Measurements from ENCODE around the gene MTA2. TPM values are rescaled to one million over a fixed set of nuclear protein-coding genes. Genes with fewer than 3 reads are reported as not detected.

MTA2 gene
- total RNA-seq, 1 experiment from 2014 or later, result 224 TPM

Other genes with a start within 250 kb of the MTA2 start
- gene SCGB1A1, start 182.8 kb downstream of the MTA2 start, total RNA-seq (2014; rRNA removed; shearing (Covaris generic)), result not detected in 2 replicates
- 161 and 197 TPM in 2 replicates for gene AHNAK, start 55.1 kb downstream of the MTA2 start, total RNA-seq (2014; rRNA removed; shearing (Covaris generic))
- 3,525 and 3,828 TPM in 2 replicates for gene EEF1G, start 28.0 kb downstream of the MTA2 start, total RNA-seq (2014; rRNA removed; shearing (Covaris generic))
- 16.5 and 17.6 TPM in 2 replicates for gene TUT1, start 10.3 kb downstream of the MTA2 start, total RNA-seq (2014; rRNA removed; shearing (Covaris generic))
- gene EML3, start 10.9 kb upstream of the MTA2 start, total RNA-seq (2014; rRNA removed; shearing (Covaris generic)), result 33.2 and 55.7 TPM in 2 replicates
- 14.2 and 14.9 TPM in 2 replicates for gene ROM1, start 11.4 kb upstream of the MTA2 start, total RNA-seq (2014; rRNA removed; shearing (Covaris generic))
- 58.5 and 67.4 TPM in 2 replicates for gene B3GAT3, start 20.1 kb upstream of the MTA2 start, total RNA-seq (2014; rRNA removed; shearing (Covaris generic))
- 289 and 394 TPM in 2 replicates for gene GANAB, start 44.7 kb upstream of the MTA2 start, total RNA-seq (2014; rRNA removed; shearing (Covaris generic))
- 30.0 and 33.5 TPM in 2 replicates for gene INTS5, start 51.4 kb upstream of the MTA2 start, total RNA-seq (2014; rRNA removed; shearing (Covaris generic))
- 117 and 157 TPM in 2 replicates for gene C11orf98, start 63.3 kb upstream of the MTA2 start, total RNA-seq (2014; rRNA removed; shearing (Covaris generic))
- gene CSKMT, start 63.4 kb upstream of the MTA2 start, total RNA-seq (2014; rRNA removed; shearing (Covaris generic)), result 12.7 and 13.5 TPM in 2 replicates
- 23.0 and 28.7 TPM in 2 replicates for gene UQCC3, start 69.8 kb upstream of the MTA2 start, total RNA-seq (2014; rRNA removed; shearing (Covaris generic))
- 1.8 and 3.7 TPM in 2 replicates for gene LBHD1, start 70.4 kb upstream of the MTA2 start, total RNA-seq (2014; rRNA removed; shearing (Covaris generic))
- gene UBXN1, start 77.2 kb upstream of the MTA2 start, total RNA-seq (2014; rRNA removed; shearing (Covaris generic)), result 139 and 203 TPM in 2 replicates
- 0.07 and 0.12 TPM in 2 replicates for gene LRRN4CL, start 87.7 kb upstream of the MTA2 start, total RNA-seq (2014; rRNA removed; shearing (Covaris generic))
- 48.7 and 59.6 TPM in 2 replicates for gene BSCL2, start 105.6 kb upstream of the MTA2 start, total RNA-seq (2014; rRNA removed; shearing (Covaris generic))
- gene GNG3, start 105.8 kb upstream of the MTA2 start, total RNA-seq (2014; rRNA removed; shearing (Covaris generic)), result 0.14 TPM in 1 of 2 replicates, not detected in the other
- gene HNRNPUL2, start 125.6 kb upstream of the MTA2 start, total RNA-seq (2014; rRNA removed; shearing (Covaris generic)), result 13.5 and 14.9 TPM in 2 replicates
- 34.3 and 47.2 TPM in 2 replicates for gene TTC9C, start 126.6 kb upstream of the MTA2 start, total RNA-seq (2014; rRNA removed; shearing (Covaris generic))
- 10.6 and 14.1 TPM in 2 replicates for gene ZBTB3, start 152.3 kb upstream of the MTA2 start, total RNA-seq (2014; rRNA removed; shearing (Covaris generic))
- gene POLR2G, start 159.7 kb upstream of the MTA2 start, total RNA-seq (2014; rRNA removed; shearing (Covaris generic)), result 96.3 and 110 TPM in 2 replicates
- 38.3 and 55.0 TPM in 2 replicates for gene TAF6L, start 169.5 kb upstream of the MTA2 start, total RNA-seq (2014; rRNA removed; shearing (Covaris generic))
- 33.6 and 103 TPM in 2 replicates for gene TMEM179B, start 185.5 kb upstream of the MTA2 start, total RNA-seq (2014; rRNA removed; shearing (Covaris generic))
- 52.9 and 55.5 TPM in 2 replicates for gene TMEM223, start 190.1 kb upstream of the MTA2 start, total RNA-seq (2014; rRNA removed; shearing (Covaris generic))
- 10.2 and 23.3 TPM in 2 replicates for gene NXF1, start 203.6 kb upstream of the MTA2 start, total RNA-seq (2014; rRNA removed; shearing (Covaris generic))
- 40.9 and 49.0 TPM in 2 replicates for gene STX5, start 230.2 kb upstream of the MTA2 start, total RNA-seq (2014; rRNA removed; shearing (Covaris generic))
- not detected in 2 replicates for gene TEX54, start 231.0 kb upstream of the MTA2 start, total RNA-seq (2014; rRNA removed; shearing (Covaris generic))
- gene WDR74, start 237.7 kb upstream of the MTA2 start, total RNA-seq (2014; rRNA removed; shearing (Covaris generic)), result 103 and 110 TPM in 2 replicates